Measurements from ENCODE around the gene ELOVL3.

The ELOVL3 gene

GRCh38 chr10:102234888-102235597 is 8.9 kb downstream of the ELOVL3 start:
- no peak overlapping the region for H3K4me2 ChIP-seq
- H2AFZ ChIP-seq (ENCODE audit: low read depth): no peak overlapping the region
- H3K9ac ChIP-seq: no peak overlapping the region
- no peak overlapping the region for H3K4me3 ChIP-seq (IDR thresholded peaks at IDR 0.05; ENCODE audit: insufficient read depth, low read depth, low read length)
- H3K27ac ChIP-seq: no peak overlapping the region
- peaks cover 4% of the 10 kb centered on the region for H3K4me1 ChIP-seq (ENCODE audit: low read depth, poor library complexity, severe bottlenecking)
- H3K27me3 ChIP-seq (ENCODE audit: insufficient read depth, low read depth): peaks cover 11% of the 10 kb centered on the region; the same call in 1 of the 2 replicates
- no peaks in the 10 kb centered on the region for H3K36me3 ChIP-seq (ENCODE audit: insufficient read depth)
- no peaks in the 10 kb centered on the region for H3K79me2 ChIP-seq (ENCODE audit: insufficient read depth, low read depth)
- no peak for TF ChIP-seq CTCF (conservative IDR thresholded peaks at IDR 0.05; ENCODE audit: low read depth, low read length)
- no peaks in the 10 kb centered on the region for H4K20me1 ChIP-seq (ENCODE audit: insufficient read depth)

GRCh38 chr10:102235598-102235920 is 9.5 kb downstream of the ELOVL3 start:
- Histone ChIP-seq H3K27ac (no peak overlapping the region), H2AFZ (ENCODE audit: low read depth) (no peak overlapping the region), H3K27me3 (ENCODE audit: insufficient read depth, low read depth) (peaks cover 8% of the 10 kb centered on the region; the same call in 1 of the 2 replicates), H4K20me1 (ENCODE audit: insufficient read depth) (no peaks in the 10 kb centered on the region), H3K79me2 (ENCODE audit: insufficient read depth, low read depth) (no peaks in the 10 kb centered on the region), H3K9ac (no peak overlapping the region), H3K4me3 (IDR thresholded peaks at IDR 0.05; ENCODE audit: insufficient read depth, low read depth, low read length) (no peak overlapping the region), H3K36me3 (ENCODE audit: insufficient read depth) (no peaks in the 10 kb centered on the region), H3K4me1 (ENCODE audit: low read depth, poor library complexity, severe bottlenecking) (no peaks in the 10 kb centered on the region), H3K4me2 (no peak overlapping the region)
- no peak for TF ChIP-seq CTCF (conservative IDR thresholded peaks at IDR 0.05; ENCODE audit: low read depth, low read length)

GRCh38 chr10:102236006-102236405 is 9.9 kb downstream of the ELOVL3 start:
- Histone ChIP-seq H3K36me3 (ENCODE audit: insufficient read depth) (no peaks in the 10 kb centered on the region), H3K27me3 (ENCODE audit: insufficient read depth, low read depth) (peaks cover 8% of the 10 kb centered on the region; the same call in 1 of the 2 replicates), H3K4me3 (IDR thresholded peaks at IDR 0.05; ENCODE audit: insufficient read depth, low read depth, low read length) (no peak overlapping the region), H4K20me1 (ENCODE audit: insufficient read depth) (no peaks in the 10 kb centered on the region), H3K79me2 (ENCODE audit: insufficient read depth, low read depth) (no peaks in the 10 kb centered on the region), H3K4me1 (ENCODE audit: low read depth, poor library complexity, severe bottlenecking) (no peaks in the 10 kb centered on the region), H3K4me2 (no peak overlapping the region), H3K27ac (no peak overlapping the region), H2AFZ (ENCODE audit: low read depth) (no peak overlapping the region), H3K9ac (no peak overlapping the region)
- no peak for TF ChIP-seq CTCF (conservative IDR thresholded peaks at IDR 0.05; ENCODE audit: low read depth, low read length)

GRCh38 chr10:102237711-102238252 is 11.7 kb downstream of the ELOVL3 start:
- Histone ChIP-seq H3K9ac (no peak overlapping the region), H3K27ac (no peak overlapping the region), H3K4me2 (no peak overlapping the region), H3K4me1 (ENCODE audit: low read depth, poor library complexity, severe bottlenecking) (peaks cover 3% of the 10 kb centered on the region), H4K20me1 (ENCODE audit: insufficient read depth) (no peaks in the 10 kb centered on the region), H3K79me2 (ENCODE audit: insufficient read depth, low read depth) (no peaks in the 10 kb centered on the region), H3K4me3 (IDR thresholded peaks at IDR 0.05; ENCODE audit: insufficient read depth, low read depth, low read length) (no peak overlapping the region), H2AFZ (ENCODE audit: low read depth) (no peak overlapping the region), H3K27me3 (ENCODE audit: insufficient read depth, low read depth) (peaks cover 3% of the 10 kb centered on the region; the same call in 1 of the 2 replicates), H3K36me3 (ENCODE audit: insufficient read depth) (no peaks in the 10 kb centered on the region)
- TF ChIP-seq CTCF (conservative IDR thresholded peaks at IDR 0.05; ENCODE audit: low read depth, low read length): no peak
